K562 (cell line): ENCODE data around the gene MBOAT1. TPM values are rescaled to one million over a fixed set of nuclear protein-coding genes. Genes with fewer than 3 reads are reported as not detected.
A peak's percentile ranks its signal among the peaks of the same experiment; 100 is the strongest.

ENCODE experiments used
- ARID1B ChIP-seq: fragments of 450-650 bp; IDR thresholded peaks from 2 replicates; pipeline ENCODE4 v1.6.1; 2016; ENCODE audit warnings: antibody characterized with exemption, mild to moderate bottlenecking, inconsistent platforms
- BMI1 ChIP-seq: fragments of 150-350 bp; IDR thresholded peaks from 2 replicates; pipeline ENCODE4 v1.6.1; 2014; ENCODE audit warnings: low read length
- CREM ChIP-seq: IDR thresholded peaks from 2 replicates; pipeline ENCODE4 v1.6.1; 2014; ENCODE audit warnings: antibody characterized with exemption, low read depth
- DDX20 ChIP-seq: fragments of 450-650 bp; IDR thresholded peaks from 2 replicates; pipeline ENCODE4 v1.6.1; 2016; ENCODE audit warnings: missing genetic modification characterization, low read depth, mild to moderate bottlenecking, missing compliant biosample characterization, moderate library complexity
- DIDO1 ChIP-seq: fragments of 450-650 bp; IDR thresholded peaks from 2 replicates; pipeline ENCODE4 v1.6.1; 2016; ENCODE audit warnings: low read depth, missing biosample characterization, missing genetic modification characterization
- EHMT2 ChIP-seq: fragments of 450-650 bp; IDR thresholded peaks from 2 replicates; pipeline ENCODE4 v1.6.1; 2018; ENCODE audit warnings: antibody characterized with exemption
- ELF1 ChIP-seq: fragments of 200-800 bp; sonication (Bioruptor generic); IDR thresholded peaks from 2 replicates; pipeline ENCODE4 v1.6.1; 2016; ENCODE audit warnings: missing genetic modification characterization, missing compliant biosample characterization
- ESRRA ChIP-seq: fragments of 450-650 bp; IDR thresholded peaks from 2 replicates; pipeline ENCODE4 v1.6.1; 2014; ENCODE audit warnings: low read depth, mild to moderate bottlenecking, moderate library complexity, borderline replicate concordance
- FOXP1 ChIP-seq: sonication (generic); formaldehyde crosslinking; IDR thresholded peaks from 2 replicates; pipeline ENCODE4 v1.8.0; 2022; ENCODE audit warnings: mild to moderate bottlenecking, missing genetic modification reagents
- FUS ChIP-seq: fragments of 200-400 bp; formaldehyde crosslinking; optimal IDR thresholded peaks from 2 replicates; pipeline ENCODE3; 2017; ENCODE audit warnings: low read depth, low read length
- HDAC3 ChIP-seq: fragments of 450-650 bp; IDR thresholded peaks from 2 replicates; pipeline ENCODE4 v1.6.1; 2018; ENCODE audit warnings: borderline replicate concordance, mild to moderate bottlenecking, moderate library complexity; ENCODE audit not compliant: partially characterized antibody
- MECOM ChIP-seq: fragments of 250-450 bp; sonication (Bioruptor Pico); IDR thresholded peaks from 2 replicates; pipeline ENCODE4 v1.8.0; 2022; ENCODE audit warnings: inconsistent platforms
- MTA3 ChIP-seq: fragments of 450-650 bp; formaldehyde crosslinking; IDR thresholded peaks from 2 replicates; pipeline ENCODE4 v1.6.1; 2017; ENCODE audit warnings: mild to moderate bottlenecking, borderline replicate concordance
- NCOA4 ChIP-seq: fragments of 450-650 bp; IDR thresholded peaks from 2 replicates; pipeline ENCODE4 v1.6.1; 2018; ENCODE audit warnings: mild to moderate bottlenecking; ENCODE audit not compliant: partially characterized antibody
- POLR2AphosphoS2 ChIP-seq: IDR thresholded peaks from 2 replicates; pipeline ENCODE4 v1.6.1; 2012; ENCODE audit warnings: low read length, improper control_type of control experiment
- RBFOX2 ChIP-seq: fragments of 200-400 bp; formaldehyde crosslinking; IDR thresholded peaks from 2 replicates; pipeline ENCODE4 v1.6.1; 2017; ENCODE audit warnings: low read depth, mild to moderate bottlenecking, low read length, moderate library complexity
- THRAP3 ChIP-seq: fragments of 450-650 bp; IDR thresholded peaks from 2 replicates; pipeline ENCODE4 v1.6.1; 2016; ENCODE audit warnings: mild to moderate bottlenecking, inconsistent platforms, borderline replicate concordance
- ZEB2 ChIP-seq: fragments of 450-650 bp; IDR thresholded peaks from 2 replicates; pipeline ENCODE4 v1.6.1; 2016
- ZNF212 ChIP-seq: fragments of 450-650 bp; formaldehyde crosslinking; IDR thresholded peaks from 2 replicates; pipeline ENCODE4 v1.4.0; 2020; ENCODE audit warnings: mild to moderate bottlenecking
- polyA plus RNA-seq, 8 experiments: library from polyadenylated mRNA; depleted of rRNA in 4 of 8; stranded (reverse) in 5 of 8; unstranded in 3 of 8; fragments of >200 nt; fragmentation: Nextera tagmentation in 2 of 8; fragmentation: Illumina TruSeq in 1 of 8; extraction: Ambion mirVana in 2 of 8; extraction: Trizol in 1 of 8; gene quantifications; 2 replicates each; pipeline versions ENCODE4 v1.2.1 to v1.2.3, GENCODE V29; 2011 to 2014; ENCODE audit warnings: inconsistent platforms in 1 of 8, missing spikeins in 1 of 8
- total RNA-seq, 7 experiments: library from RNA; depleted of rRNA in 6 of 7; stranded (reverse); fragments of >200 nt in 6 of 7; fragmentation: Illumina TruSeq in 2 of 7; extraction: Trizol in 2 of 7; gene quantifications; 2 replicates each; pipeline versions ENCODE4 v1.2.1 to v1.2.3, GENCODE V29; 2011 to 2021; ENCODE audit warnings: low replicate concordance in 1 of 7
- TF ChIP-seq, protein P1 (sequence below): fragments of 250-450 bp; sonication (Bioruptor Pico); IDR thresholded peaks from 2 replicates; pipeline ENCODE4 v1.4.0; 2020; ENCODE audit warnings: mild to moderate bottlenecking, moderate library complexity
- TF ChIP-seq, protein P2 (sequence below): sonication (generic); formaldehyde crosslinking; IDR thresholded peaks from 2 replicates; pipeline ENCODE4 v1.8.0; 2023; ENCODE audit warnings: mild to moderate bottlenecking, missing genetic modification reagents
- TF ChIP-seq, protein P3 (sequence below): fragments of 250-450 bp; sonication (Bioruptor Pico); IDR thresholded peaks from 2 replicates; pipeline ENCODE4 v1.5.0; 2021
- TF ChIP-seq, protein P4 (sequence below), 2 experiments: fragments of 450-650 bp in 1 of 2; sonication (generic) in 1 of 2; formaldehyde crosslinking; conservative IDR thresholded peaks; 2 replicates each; pipeline versions ENCODE4 v1.4.0 to v1.8.1; 2020 to 2022; ENCODE audit warnings: mild to moderate bottlenecking in 1 of 2, missing genetic modification reagents in 1 of 2

Gene MBOAT1
- total and polyA plus RNA-seq, 9 of the 15 experiments (the other 6 are each of a cell fraction or from before 2014, with no cell fraction given) = 0.13 to 16.5 (median 10.3) TPM

DNA sequence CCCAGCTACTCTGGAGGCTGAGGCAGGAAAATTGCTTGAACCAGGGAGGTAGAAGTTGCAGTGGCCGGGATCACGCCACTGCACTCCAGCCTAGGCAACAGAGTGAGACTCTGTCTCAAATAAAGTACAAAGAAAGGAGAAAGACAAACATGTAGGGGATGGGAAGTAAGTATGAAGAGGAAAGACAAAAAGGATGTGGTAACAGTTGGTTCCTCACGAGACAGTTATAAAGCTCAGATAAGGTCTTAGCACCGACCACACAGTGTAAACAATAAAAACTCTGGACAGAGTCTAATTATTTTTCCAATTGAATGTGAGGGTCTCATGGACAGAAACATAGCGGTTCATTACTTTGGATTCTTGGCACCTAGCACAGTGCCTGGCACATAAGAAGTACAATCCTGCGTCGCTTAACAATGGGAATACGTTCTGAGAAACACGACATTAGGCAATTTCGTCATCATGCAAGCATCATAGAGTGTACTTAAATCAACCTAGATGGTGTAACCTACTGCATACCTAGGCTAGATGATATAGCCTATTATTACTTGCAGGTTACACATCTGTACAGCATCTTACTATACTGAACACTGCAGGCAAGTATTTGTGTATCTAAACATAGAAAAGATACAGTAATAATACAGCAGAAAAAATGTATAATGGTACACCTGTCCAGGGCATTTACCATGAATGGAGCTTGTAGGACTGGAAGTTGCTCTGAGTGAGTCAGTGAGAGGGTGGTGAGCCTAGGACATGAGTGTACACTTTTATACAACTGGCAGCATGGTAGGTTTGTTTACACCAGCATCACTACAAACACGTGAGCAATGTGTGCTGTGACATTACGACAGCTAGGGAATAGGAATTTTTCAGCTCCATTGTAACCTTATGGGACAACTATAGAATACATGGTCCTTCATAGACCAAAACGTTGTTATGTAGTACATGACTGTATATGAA is 38.2 kb downstream of the MBOAT1 start (continued):
- TF ChIP-seq, protein P1, sequence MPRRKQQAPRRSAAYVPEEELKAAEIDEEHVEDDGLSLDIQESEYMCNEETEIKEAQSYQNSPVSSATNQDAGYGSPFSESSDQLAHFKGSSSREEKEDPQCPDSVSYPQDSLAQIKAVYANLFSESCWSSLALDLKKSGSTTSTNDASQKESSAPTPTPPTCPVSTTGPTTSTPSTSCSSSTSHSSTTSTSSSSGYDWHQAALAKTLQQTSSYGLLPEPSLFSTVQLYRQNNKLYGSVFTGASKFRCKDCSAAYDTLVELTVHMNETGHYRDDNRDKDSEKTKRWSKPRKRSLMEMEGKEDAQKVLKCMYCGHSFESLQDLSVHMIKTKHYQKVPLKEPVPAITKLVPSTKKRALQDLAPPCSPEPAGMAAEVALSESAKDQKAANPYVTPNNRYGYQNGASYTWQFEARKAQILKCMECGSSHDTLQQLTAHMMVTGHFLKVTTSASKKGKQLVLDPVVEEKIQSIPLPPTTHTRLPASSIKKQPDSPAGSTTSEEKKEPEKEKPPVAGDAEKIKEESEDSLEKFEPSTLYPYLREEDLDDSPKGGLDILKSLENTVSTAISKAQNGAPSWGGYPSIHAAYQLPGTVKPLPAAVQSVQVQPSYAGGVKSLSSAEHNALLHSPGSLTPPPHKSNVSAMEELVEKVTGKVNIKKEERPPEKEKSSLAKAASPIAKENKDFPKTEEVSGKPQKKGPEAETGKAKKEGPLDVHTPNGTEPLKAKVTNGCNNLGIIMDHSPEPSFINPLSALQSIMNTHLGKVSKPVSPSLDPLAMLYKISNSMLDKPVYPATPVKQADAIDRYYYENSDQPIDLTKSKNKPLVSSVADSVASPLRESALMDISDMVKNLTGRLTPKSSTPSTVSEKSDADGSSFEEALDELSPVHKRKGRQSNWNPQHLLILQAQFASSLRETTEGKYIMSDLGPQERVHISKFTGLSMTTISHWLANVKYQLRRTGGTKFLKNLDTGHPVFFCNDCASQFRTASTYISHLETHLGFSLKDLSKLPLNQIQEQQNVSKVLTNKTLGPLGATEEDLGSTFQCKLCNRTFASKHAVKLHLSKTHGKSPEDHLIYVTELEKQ (CRISPR knock-in tag) = no peak
- TF ChIP-seq DDX20 (tag) (no peak), POLR2AphosphoS2 (no peak), NCOA4 (no peak), ZNF212 (no peak), EHMT2 (no peak), FUS (no peak), ESRRA (peak; percentile 36; the same call in 1 of the 2 replicates), ARID1B (peak; percentile 33; the same call in 1 of the 2 replicates), ZEB2 (no peak), HDAC3 (no peak), MECOM (CRISPR knock-in tag) (no peak), RBFOX2 (no peak), CREM (no peak), THRAP3 (no peak), DIDO1 (tag) (no peak), MTA3 (no peak), ELF1 (tag) (no peak), BMI1 (no peak), FOXP1 (no peak)
- TF ChIP-seq, protein P2, sequence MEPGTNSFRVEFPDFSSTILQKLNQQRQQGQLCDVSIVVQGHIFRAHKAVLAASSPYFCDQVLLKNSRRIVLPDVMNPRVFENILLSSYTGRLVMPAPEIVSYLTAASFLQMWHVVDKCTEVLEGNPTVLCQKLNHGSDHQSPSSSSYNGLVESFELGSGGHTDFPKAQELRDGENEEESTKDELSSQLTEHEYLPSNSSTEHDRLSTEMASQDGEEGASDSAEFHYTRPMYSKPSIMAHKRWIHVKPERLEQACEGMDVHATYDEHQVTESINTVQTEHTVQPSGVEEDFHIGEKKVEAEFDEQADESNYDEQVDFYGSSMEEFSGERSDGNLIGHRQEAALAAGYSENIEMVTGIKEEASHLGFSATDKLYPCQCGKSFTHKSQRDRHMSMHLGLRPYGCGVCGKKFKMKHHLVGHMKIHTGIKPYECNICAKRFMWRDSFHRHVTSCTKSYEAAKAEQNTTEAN (CRISPR knock-in tag) = no peak
- TF ChIP-seq, protein P3, sequence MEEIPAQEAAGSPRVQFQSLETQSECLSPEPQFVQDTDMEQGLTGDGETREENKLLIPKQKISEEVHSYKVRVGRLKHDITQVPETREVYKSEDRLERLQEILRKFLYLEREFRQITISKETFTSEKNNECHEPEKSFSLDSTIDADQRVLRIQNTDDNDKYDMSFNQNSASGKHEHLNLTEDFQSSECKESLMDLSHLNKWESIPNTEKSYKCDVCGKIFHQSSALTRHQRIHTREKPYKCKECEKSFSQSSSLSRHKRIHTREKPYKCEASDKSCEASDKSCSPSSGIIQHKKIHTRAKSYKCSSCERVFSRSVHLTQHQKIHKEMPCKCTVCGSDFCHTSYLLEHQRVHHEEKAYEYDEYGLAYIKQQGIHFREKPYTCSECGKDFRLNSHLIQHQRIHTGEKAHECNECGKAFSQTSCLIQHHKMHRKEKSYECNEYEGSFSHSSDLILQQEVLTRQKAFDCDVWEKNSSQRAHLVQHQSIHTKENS = no peak
- TF ChIP-seq, protein P4, sequence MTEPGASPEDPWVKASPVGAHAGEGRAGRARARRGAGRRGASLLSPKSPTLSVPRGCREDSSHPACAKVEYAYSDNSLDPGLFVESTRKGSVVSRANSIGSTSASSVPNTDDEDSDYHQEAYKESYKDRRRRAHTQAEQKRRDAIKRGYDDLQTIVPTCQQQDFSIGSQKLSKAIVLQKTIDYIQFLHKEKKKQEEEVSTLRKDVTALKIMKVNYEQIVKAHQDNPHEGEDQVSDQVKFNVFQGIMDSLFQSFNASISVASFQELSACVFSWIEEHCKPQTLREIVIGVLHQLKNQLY (CRISPR knock-in tag; conservative IDR thresholded peaks at IDR 0.05) = no peak
